Measurements from ENCODE around the gene FAM76A.
"Not testable (repeated sequence)": the region's sequence is repeated elsewhere in the genome, so short reads cannot be mapped to it uniquely, and the experiment has no call there.

FAM76A gene

DNA sequence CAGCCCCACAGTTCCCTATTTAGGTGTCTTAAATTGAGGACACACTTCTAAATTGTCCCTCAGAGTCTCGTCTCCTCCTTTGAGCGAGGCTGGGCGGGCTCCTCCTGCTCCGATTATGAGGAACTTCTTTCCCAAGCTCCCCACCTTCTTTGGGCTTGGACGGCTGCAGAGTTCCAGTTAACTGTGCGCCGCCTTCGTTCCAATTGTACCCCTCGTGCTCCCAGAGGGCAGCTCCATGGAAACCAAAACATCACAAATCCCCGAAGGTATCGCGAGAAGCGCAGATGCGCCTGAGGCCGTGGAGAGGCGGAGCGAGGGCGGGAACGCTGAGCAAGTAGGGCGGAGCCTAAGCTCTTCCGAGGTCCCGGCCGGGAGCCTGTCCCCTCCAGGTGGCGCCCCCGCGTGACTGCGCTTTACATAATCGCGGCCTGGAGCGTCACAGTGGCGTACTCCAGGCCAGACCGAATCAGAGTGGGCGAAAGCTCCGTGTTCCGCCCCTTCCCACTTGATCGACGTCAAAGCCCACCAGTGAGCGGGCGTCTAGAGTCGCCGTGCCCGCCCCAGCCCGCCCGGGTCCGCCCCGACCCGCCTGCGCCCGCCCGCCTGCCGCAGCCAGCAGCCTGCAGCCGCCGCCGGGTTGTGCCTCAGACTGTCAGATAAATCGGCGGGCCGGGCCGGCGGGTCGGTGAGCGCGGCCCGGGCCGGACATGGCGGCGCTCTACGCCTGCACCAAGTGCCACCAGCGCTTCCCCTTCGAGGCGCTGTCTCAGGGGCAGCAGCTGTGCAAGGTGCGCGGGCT is at the start of gene FAM76A:
TSS of gene FAM76A (plus strand) at position 588 of the 799 bp plus-strand sequence. CDS start at position 708, 120 bp downstream.
- DNase-seq (ENCODE audit: low read depth) = peak; percentile 99

DNA sequence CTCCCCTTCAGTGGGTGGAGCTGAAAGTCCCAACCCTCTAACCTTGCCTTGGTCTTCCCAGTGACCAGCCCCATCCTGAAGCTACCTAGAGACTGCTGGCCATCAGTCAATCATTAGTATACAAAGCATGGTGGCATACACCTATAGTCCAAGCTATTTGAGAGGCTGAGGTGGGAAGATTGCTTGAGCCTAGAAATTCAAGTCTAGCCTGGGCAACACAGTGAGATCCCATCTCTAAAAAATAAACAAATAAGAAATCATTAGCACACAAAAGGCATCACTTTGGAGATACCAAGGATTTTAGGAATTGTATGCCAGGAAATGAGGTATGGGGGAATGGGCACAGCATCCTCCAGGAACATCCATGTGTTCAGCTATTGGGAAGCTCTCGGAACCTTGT is 49.4 kb upstream of the FAM76A start:
- no peak for DNase-seq (ENCODE audit: low read depth)

DNA sequence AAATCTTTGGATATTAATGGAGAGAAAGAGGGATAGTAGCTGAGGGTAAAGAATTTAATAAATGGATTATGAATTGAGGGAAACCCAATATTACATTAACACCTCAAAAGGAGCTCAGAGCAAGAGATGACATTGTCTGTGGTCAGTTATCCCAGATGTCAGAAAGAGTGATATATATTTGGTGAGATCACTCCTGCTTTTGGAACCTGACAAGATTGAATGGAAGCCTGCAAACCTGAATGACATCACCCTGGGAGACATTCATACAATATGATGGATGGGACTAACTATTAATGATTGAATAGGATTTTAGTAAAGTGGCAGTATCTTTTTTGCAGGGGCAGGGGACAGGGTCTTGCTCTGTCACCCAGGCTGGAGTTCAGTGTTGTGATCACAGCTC is 47.0 kb upstream of the FAM76A start:
- no peak for DNase-seq (ENCODE audit: low read depth)

DNA sequence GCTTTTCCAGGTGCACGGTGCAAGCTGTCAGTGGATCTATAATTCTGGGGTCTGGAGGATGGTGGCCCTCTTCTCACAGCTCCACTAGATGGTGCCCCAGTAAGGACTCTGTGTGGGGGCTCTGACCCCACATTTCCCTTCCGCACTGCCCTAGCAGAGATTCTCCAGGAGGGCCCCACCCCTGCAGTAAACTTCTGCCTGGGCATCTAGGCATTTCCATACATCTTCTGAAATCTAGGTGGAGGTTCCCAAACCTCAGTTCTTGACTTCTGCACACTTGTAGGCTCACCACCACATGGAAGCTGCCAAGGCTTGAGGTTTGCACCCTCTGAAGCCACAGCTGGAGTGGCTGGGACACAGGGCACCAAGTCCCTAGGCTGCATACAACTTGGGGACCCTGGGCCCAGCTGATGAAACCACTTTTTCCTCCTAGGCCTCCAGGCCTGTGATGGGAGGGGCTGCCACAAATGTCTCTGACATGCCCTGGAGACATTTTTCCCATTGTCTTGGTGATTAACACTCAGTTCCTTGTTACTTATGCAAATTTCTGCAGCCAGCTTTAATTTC is 45.5 kb upstream of the FAM76A start:
- not testable (repeated sequence) for DNase-seq (ENCODE audit: low read depth)

DNA sequence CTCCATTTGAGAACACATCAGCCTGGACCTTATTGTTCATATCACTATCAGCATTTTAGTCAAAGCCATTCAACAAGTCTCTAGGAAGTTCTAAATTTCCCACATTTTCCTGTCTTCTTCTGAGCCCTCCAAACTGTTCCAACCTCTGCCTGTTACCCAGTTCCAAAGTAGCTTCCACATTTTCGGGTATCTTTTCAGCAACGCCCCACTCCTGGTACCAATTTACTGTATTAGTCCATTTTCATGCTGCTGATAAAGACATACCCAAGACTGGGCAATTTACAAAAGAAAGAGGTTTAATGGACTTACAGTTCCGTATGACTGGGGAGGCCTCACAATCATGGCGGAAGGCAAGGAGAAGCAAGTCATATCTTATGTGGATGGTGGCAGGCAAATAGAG is 44.2 kb upstream of the FAM76A start:
- not testable (repeated sequence) for DNase-seq (ENCODE audit: low read depth)

DNA sequence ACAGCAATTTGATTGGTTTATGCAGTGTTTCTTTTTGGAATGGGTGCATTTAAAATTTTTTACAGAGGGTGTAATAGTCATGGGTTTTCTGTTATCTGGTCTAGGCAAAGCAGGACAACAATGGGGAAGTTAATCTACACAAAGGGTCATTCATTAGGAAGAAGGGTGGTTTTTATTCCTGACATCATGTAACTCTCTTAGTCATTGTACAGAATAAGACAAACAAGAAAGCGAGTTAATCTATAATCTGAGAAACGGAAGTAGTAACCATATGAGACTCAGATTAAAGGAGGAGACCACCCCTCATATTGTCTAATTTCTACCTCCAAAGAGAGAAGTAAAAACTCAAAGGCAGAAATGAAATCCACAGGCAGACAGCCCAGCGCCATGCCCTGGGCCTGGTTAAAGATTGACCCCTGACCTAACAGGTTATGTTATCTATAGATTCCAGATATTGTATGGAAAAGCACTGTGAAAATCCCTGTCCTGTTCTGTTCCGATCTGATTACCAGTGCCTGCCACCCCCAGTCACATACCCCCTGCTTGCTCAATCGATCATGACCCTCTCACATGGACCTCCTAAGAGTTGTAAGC is 43.3 kb upstream of the FAM76A start:
- no peak for DNase-seq (ENCODE audit: low read depth)

DNA sequence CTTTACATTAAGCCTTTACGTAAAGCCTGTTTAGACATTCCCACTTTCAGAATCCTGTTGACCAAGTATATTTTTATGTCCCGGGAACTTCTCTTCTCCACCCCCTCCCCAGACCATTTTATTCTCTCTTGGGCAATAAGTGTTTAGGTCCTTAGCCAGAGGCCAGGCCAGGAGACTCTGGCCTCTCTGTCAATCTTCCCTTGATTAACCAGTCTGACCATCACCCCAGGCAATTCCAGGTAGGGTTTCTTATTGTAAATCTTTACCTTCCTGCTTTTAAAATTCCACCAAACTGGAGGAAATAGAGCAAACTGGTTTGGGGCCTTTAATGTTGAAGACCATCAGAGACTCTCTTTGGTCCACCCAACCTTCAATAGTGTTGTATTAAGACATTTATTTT is 41.6 kb upstream of the FAM76A start:
- DNase-seq (ENCODE audit: low read depth) = no peak

DNA sequence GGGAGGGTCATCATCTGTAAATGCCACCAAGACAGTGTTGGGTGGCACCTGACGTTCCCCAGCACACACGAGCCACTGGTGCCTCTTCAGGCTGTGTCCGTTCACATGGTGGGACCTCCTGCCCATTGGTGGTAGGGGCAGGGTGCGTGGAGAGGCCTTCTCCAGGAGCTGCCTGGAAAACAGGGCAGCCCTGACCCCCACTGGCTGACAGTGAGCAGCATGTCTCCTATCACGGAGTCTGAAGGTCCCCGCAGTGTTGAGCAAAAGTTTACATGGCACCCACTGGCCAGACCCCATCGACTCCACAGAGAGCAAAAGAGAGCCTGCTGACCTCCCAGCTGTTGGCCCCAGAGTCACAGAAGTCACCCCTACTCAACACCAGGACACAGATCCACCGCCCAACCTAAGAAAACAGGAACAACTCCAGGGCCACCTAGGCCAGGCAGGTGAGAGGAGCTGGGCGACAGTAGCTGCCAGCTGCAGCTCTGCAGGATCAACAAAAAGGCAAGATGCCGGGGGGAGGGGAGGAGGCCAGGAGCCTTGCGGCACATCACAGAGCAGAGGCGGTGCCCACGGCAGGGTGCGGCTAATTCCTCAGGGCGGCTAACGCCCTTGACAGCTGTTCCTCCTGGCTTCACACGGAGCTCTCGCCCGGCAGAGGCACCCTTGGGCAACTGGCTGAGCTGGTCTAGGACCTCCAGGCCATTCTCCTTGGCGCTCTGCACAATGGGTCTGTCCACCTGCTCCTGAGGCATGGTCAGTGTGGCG is 39.4 kb upstream of the FAM76A start:
- no peak for DNase-seq (ENCODE audit: low read depth)

DNA sequence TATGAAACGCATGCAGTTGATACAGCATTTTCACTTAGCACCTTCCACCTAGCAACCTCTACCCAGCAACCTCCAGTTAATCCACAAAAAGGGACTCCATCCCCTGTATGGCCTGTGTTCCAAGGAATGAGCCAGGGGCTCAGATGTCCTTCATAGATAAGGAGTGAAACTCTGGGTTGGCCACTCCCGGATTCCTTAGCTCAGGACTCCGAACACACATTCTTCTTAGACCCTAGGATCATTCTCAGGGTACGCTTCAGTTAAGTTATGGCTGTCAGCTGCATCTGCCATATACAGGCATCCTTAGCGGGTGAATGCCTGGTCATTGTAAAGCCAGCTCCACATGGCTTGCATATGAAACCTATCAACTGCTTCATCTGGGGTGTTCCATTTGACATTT is 37.9 kb upstream of the FAM76A start:
- no peak for DNase-seq (ENCODE audit: low read depth)

DNA sequence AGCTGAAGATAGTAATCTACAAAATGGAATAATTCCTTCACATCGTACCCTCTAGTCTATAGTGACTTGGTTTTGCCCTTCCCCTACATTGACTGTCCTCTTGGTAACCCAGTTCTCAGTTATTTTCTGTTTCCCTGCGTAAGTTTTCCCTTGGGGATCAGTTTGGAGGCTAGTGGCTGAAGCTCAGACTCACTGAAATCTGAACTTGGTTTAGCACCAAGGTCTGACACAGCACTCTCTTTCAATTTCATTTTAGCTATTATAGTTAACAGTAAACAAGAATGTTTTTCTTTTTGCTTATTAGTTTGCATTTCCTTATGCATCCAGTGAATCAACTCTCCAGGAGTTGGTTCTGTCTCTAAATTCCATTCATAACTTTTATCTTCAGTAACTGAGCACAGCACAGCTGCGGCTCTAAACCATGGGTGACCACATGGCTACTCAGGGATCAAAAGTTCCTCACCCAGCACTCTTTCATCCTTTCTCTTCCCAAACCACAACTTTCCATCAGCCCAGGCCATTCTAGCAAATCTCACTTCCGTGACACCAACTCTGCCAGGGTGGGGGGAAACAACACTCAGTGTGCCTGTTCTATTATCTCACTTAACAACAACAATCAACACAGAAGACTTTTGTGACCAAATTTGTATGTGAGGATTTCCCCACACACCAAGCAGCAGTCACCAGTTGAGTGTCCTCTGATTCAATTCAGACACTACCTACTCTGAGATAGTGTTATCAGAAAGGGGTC is 36.2 kb upstream of the FAM76A start:
- DNase-seq (ENCODE audit: low read depth) = peak; percentile 69

DNA sequence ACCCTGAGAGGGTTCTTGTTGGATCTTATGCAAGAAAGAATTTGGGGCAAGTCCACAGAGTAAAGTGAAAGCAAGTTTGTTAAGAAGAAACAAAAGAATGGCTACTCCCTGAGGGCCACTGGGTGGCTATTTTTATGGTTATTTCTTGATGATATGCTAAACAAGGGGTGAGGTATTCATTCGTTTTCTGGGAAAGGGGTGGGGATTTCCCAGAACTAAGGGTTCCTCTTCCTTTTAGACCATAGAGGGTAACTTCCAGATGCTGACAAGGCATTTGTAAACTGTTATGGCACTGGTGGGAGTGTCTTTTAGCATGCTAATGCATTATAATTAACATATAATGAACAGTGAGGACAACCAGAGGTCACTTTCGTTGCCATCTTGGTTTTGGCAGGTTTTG is 35.6 kb upstream of the FAM76A start:
- DNase-seq (ENCODE audit: low read depth) = no peak

DNA sequence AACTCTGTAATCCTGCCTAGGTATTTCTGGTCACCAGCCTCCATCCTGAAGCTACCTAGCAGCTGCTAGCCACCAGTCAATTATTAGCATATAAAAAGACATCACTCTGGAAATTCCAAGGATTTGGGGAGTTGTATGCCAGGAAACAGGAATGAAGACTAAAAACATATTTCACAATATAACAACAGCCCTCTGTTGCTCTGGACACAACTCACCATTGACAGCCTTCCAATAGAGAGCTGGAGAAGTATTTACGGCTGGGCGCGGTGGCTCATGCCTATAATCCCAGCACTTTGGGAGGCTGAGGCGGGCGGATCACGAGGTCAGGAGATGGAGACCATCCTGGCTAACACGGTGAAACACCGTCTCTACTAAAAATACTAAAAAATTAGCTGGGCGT is 28.9 kb upstream of the FAM76A start:
- not testable (repeated sequence) for DNase-seq (ENCODE audit: low read depth)

DNA sequence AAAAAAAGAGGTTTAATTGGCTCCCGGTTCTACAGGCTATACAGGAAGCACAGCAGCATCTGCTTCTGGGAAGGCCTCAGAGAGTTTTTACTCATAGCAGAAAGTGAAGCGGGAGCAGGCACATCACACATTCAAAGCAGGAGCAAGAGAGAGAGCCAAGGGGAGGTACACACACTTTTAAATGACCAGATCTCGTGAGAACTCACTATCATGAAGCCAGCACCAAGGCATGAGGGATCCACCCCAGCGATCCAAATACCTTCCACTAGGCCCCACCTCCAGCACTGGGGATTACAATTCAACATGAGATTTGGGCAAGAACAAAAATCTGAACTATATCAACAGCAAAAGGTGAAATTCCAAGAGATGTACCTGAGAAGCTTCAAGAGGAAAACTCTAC is 20.8 kb upstream of the FAM76A start:
- no peak for DNase-seq (ENCODE audit: low read depth)

DNA sequence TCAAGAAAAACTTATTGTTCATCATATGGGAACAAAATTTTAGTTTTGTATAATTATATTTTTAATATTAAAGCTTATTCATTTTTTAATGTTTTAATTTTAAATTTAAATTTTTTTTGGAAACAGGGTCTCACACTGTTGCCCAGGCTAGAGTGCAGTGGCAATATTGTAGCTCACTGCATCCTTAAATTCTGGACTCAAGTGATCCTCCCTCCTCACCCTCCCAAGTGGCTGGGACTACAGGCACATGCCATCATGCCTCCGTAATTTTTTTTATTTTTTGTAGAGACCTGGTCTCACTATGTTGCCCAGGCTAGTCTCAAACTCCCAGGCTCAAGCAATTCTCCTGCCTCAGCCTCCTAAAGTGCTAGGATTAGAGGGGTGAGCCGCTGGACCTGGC is 20.2 kb upstream of the FAM76A start:
- no peak for DNase-seq (ENCODE audit: low read depth)

DNA sequence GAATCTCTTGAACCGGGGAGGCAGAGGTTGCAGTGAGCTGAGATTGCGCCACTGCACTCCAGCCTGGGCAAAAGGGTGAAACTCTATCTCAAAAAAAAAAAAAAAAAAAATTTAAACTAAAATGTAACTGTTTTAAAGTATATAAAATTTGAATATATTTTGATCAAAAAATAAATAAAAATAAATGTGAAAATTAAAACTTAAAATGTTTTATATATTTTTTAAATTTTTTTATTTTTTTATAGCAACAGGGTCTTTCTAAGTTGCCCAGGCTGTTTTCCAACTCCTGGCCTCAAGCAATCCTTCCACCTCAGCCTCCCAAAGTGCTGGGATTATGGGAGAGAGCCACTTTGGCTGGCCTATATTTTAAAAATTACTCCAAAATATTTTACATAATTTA is 15.2 kb upstream of the FAM76A start:
- no peak for DNase-seq (ENCODE audit: low read depth)

DNA sequence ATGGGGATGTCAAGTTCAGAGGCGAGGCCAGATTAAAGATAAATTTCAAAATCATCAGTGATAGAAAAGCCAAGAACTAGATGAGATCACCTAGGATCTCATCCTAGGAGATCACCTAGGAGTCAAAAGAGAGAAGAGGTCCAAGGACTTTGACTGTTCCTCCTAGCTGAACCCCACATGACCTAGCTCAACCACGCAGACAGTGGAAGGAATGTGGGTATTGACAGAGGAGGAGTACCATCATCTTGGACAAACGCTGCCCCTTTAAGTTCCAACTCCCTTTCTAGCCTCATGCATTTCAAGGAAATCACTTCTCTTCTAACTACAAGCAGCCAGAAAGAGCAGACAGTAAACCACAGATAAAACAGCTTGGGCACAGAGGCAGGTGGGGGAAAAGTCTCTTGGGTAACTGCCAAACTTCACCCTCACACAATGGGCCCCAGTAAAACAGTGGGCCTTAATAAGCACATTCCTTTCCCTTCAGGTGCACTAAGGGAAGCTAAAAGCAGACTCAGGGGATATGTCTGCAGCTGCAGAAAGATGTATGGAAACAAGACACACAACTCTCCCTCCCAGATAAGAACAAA is 12.5 kb upstream of the FAM76A start:
- no peak for DNase-seq (ENCODE audit: low read depth)

DNA sequence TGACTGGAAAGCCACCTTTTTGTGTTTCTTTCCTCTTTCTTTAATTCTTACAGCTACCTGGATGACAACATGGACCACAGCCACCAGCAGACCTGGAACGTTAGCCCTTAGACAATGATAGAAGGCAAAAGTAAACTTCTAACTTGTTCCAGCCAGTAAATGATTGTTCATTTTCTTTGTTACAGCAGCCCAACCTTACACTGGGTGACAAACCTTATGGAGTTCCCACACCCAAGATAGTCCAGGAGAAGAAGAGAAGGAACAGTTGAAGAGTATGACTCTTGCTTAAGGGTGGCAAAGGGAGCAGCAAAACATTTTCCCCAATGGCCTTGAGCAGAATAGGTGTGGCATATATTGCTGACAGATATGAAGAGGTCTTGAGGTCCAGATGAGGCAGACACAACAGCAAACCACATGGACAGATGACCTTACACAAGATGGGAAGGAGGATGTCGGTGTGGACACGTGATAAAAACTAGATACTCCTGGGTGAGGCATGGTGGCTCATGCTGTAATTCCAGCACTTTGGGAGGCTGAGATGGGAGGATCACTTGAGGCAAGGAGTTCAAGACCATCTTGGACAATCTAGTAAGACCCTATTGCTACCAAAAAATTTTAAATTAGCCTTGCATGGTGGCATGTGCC is 11.8 kb upstream of the FAM76A start:
- DNase-seq (ENCODE audit: low read depth) = no peak

DNA sequence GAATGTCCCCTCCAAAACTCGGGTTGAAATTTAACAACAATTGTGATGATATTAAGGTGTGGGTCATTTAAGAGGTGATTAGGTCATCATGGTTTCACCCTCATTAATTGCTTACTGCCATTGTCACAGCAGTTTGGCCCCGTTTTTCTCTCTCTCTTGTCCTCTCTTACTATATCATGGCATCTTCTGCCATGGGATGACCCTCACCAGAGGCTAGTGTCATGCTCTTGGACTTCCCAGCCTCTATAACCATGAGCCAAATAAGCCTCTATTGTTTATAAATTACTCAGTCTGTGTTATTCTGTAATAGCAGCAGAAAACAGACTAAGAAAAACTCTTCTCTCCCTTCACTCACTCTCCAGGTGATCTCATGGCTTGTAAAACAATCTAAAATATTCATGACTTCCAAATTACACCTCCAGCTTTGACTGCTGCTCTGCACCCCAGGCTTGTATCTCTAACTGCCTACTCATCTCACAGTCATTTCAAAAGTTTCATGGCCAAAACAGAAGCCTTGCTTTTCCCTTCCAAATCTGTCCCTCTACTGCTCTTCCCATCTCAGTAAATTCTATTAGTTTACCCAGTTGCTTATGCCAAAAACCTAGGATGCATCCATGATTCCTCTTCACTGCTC is 9.4 kb upstream of the FAM76A start:
- DNase-seq (ENCODE audit: low read depth) = no peak

DNA sequence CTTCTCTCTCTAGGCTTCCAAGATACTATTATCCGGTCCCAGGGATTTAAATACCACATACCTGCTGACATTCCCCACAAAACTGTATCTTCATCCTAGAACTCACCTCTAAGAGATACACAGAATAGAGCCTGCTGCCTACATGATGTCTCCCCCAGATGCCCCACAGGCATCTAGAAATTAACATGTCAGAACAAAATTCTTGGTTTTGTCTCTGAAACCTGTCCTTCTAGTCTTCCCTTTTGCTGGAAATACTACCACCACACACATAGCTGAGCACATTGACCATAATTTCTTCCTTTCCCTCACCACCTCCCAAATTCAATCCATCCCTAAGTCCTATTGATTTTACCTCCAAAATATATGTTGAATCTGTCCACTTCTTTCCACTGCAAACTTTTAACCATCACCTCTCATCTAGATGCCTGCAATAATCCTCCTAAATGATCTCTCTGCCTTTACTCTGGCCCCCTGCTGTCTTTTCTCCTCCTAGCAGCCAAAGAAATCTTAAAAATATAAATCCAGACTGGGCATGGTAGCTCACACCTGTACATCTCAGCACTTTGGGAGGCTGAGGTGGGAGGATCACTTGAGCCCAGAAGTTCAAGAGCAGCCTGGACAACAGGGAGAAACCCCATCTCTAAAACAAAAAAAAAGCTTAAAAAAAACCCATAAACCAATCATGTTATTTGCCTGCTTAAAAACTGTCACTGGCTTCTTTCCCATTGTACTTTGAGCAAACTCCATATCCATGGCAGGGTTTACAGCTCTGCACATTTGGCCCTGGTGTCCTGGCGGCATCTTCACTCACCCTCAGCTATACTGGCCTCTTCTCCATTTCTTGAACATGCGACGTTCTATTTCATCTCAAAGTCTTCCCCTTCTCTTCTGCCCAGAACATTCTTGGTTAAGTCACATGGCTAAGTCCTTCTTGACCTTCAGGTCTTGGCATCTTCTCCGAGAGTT is 6.2 kb upstream of the FAM76A start:
- DNase-seq (ENCODE audit: low read depth) = peak; percentile 18
